Measurements from ENCODE around the gene UBASH3B.

The UBASH3B gene

GRCh38 chr11:122733318-122733717, 77.8 kb downstream of the UBASH3B start:
- TF ChIP-seq CTCF (IDR thresholded peaks at IDR 0.05; ENCODE audit: low read depth, low read length) = no peak
- peak; percentile 89 for DNase-seq (ENCODE audit: low read depth in 2 of 2)
- H3K4me3 ChIP-seq (replicated peaks in 1 of 2; ENCODE audit: low read depth in 2 of 2, low read length in 2 of 2) = no peak overlapping the region

DNA sequence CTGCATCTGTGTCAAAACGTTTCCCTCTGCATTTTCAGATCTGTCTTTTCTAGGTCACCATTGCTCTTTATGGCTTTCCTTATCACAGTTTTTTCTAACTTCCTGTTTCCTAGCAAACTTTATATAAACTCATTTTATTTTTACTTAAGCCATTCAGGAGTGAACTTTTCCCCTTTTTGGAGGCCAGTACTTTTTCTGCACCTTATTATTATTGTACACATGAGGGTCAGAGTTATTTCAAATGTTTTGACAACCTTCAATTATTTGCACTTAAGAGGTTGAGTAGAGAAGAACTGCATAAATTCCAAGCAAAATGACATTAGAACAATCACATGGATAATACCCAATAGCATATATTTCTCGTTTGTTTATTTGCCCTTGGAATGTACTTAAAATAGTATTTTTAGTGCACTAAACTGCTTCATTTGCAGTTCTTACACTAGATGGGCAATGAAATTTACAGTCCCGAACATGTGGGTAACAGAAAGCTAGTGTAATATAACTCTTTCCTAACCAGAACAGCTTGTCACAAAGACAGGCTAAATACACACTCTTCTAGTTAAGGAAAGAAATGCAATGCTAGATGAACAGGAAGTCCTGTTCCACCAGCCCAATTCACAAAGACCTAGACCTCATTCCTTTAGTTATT, 79.5 kb downstream of the UBASH3B start:
- no peak for DNase-seq (ENCODE audit: low read depth in 2 of 2)
- no peak for TF ChIP-seq CTCF (IDR thresholded peaks at IDR 0.05; ENCODE audit: low read depth, low read length)

GRCh38 chr11:122737951-122738693, 82.6 kb downstream of the UBASH3B start:
- DNase-seq (ENCODE audit: low read depth in 2 of 2) = no peak
- H3K4me3 ChIP-seq (replicated peaks in 1 of 2; ENCODE audit: low read depth in 2 of 2, low read length in 2 of 2) = no peak overlapping the region
- TF ChIP-seq CTCF (IDR thresholded peaks at IDR 0.05; ENCODE audit: low read depth, low read length) = no peak

More for the DNA sequence above, 79.5 kb downstream of the UBASH3B start:
- no peak overlapping the region for H3K4me3 ChIP-seq (replicated peaks in 1 of 2; ENCODE audit: low read depth in 2 of 2, low read length in 2 of 2)

DNA sequence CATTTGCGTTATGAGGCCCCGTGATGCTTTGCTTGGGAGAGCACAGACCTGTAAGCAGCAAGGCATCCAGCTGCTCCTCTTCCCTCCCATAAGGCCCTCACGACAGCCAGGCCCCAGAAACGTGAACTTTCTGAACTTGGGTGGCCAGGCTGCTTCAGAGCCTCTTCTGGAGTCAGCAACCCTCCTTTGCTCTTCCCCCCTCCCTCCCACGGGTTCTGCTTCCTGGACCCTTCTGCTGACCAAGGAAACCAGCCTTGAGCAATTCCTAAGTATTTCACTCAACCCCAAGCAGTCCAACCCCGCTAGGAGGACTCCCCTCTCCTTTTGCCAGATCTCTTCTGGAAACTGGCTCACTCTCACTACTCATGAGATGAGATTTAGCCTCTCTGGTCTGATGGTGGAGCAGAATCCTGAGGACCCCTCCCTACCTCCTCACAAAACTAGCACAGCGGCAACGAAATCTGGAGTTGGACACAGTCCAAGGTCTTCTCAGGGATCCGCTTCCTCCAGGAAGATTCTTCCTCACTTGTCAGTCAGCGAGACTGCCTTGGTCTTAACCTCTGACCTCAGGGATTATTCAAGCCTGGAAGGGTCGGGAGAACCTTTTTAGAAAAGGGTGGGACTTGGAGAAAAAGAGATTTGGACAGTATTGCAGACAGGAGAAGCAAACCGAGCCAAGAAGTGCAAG, 86.2 kb downstream of the UBASH3B start:
- DNase-seq (ENCODE audit: low read depth in 2 of 2) = peak; percentile 69 to 74
- TF ChIP-seq CTCF (IDR thresholded peaks at IDR 0.05; ENCODE audit: low read depth, low read length) = no peak
- H3K4me3 ChIP-seq (replicated peaks in 1 of 2; ENCODE audit: low read depth in 2 of 2, low read length in 2 of 2) = no peak overlapping the region

GRCh38 chr11:122742301-122743018, 86.9 kb downstream of the UBASH3B start:
- peak in 1 of 2 donors; percentile 42 for DNase-seq (ENCODE audit: low read depth in 2 of 2)
- H3K4me3 ChIP-seq (replicated peaks in 1 of 2; ENCODE audit: low read depth in 2 of 2, low read length in 2 of 2) = no peak overlapping the region
- no peak for TF ChIP-seq CTCF (IDR thresholded peaks at IDR 0.05; ENCODE audit: low read depth, low read length)

GRCh38 chr11:122743097-122743741, 87.7 kb downstream of the UBASH3B start:
- TF ChIP-seq CTCF (IDR thresholded peaks at IDR 0.05; ENCODE audit: low read depth, low read length) = no peak
- no peak overlapping the region for H3K4me3 ChIP-seq (replicated peaks in 1 of 2; ENCODE audit: low read depth in 2 of 2, low read length in 2 of 2)
- DNase-seq (ENCODE audit: low read depth in 2 of 2) = no peak

All from cardiac fibroblast (primary cell).